Tibial nerve (tissue), 4 donors: Measurements from ENCODE around the gene SLC35F1.

Experiments used
- CTCF ChIP-seq, 5 experiments: fragments of 200-600 bp in 3 of 5; fragments of 450-650 bp in 2 of 5; sonication (generic) in 3 of 5; IDR thresholded peaks; one replicate each; pipeline ENCODE4 v1.5.1; 2016 to 2019; ENCODE audit warnings: antibody characterized with exemption in 5 of 5, mild to moderate bottlenecking in 3 of 5, moderate library complexity in 2 of 5
- EP300 ChIP-seq, 2 donors: sonication (generic); formaldehyde crosslinking; IDR thresholded peaks; one replicate each; pipeline ENCODE4 v1.6.1; 2017; ENCODE audit warnings: antibody characterized with exemption in 2 of 2, mild to moderate bottlenecking in 1 of 2
- POLR2A ChIP-seq, 2 donors: fragments of 450-650 bp; IDR thresholded peaks; one replicate each; pipeline ENCODE4 v1.6.1; 2017; ENCODE audit warnings: antibody characterized with exemption in 2 of 2, mild to moderate bottlenecking in 2 of 2, moderate library complexity in 2 of 2

- TF ChIP-seq CTCF (IDR thresholded peaks at IDR 0.05) = no peak
- no peak for TF ChIP-seq POLR2A (IDR thresholded peaks at IDR 0.05)
- TF ChIP-seq EP300 (IDR thresholded peaks at IDR 0.05) = no peak
Observed at GRCh38 chr6:118141211-118141610, 234.1 kb downstream of the SLC35F1 start.
